ENCODE measurements around the gene RSPH1. TPM values are rescaled to one million over a fixed set of nuclear protein-coding genes. Genes with fewer than 3 reads are reported as not detected.

The RSPH1 gene
- total and polyA plus RNA-seq, 2 of the 8 experiments (the other 6 are each of a cell fraction or from before 2014, with no cell fraction given) = 0.24 TPM; not detected in 1

- TF ChIP-seq TCF12 (IDR thresholded peaks at IDR 0.05; ENCODE audit: low read depth, low read length) (no peak), KDM4A (IDR thresholded peaks at IDR 0.05; ENCODE audit: low read depth, low read length, severe bottlenecking) (no peak), RXRA (IDR thresholded peaks at IDR 0.05; ENCODE audit: insufficient read depth, low read depth, low read length) (no peak), EP300 (IDR thresholded peaks at IDR 0.05; ENCODE audit: borderline replicate concordance in 1 of 2, low read depth in 2 of 2, low read length in 2 of 2) (no peak), BACH1 (IDR thresholded peaks at IDR 0.05; ENCODE audit: low read length) (no peak), JUND (IDR thresholded peaks at IDR 0.05; ENCODE audit: low read length) (no peak), HDAC2 (IDR thresholded peaks at IDR 0.05; ENCODE audit: borderline replicate concordance in 1 of 2, low read depth in 2 of 2, low read length in 2 of 2) (no peak)
- TF ChIP-seq, protein P1, sequence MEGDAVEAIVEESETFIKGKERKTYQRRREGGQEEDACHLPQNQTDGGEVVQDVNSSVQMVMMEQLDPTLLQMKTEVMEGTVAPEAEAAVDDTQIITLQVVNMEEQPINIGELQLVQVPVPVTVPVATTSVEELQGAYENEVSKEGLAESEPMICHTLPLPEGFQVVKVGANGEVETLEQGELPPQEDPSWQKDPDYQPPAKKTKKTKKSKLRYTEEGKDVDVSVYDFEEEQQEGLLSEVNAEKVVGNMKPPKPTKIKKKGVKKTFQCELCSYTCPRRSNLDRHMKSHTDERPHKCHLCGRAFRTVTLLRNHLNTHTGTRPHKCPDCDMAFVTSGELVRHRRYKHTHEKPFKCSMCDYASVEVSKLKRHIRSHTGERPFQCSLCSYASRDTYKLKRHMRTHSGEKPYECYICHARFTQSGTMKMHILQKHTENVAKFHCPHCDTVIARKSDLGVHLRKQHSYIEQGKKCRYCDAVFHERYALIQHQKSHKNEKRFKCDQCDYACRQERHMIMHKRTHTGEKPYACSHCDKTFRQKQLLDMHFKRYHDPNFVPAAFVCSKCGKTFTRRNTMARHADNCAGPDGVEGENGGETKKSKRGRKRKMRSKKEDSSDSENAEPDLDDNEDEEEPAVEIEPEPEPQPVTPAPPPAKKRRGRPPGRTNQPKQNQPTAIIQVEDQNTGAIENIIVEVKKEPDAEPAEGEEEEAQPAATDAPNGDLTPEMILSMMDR (IDR thresholded peaks at IDR 0.05; ENCODE audit: control extremely low read depth in 1 of 3, insufficient read depth in 1 of 3, low read depth in 1 of 3, low read length in 3 of 3) = no peak
Observed at GRCh38 chr21:42505090-42505726, 9.2 kb upstream of the RSPH1 start (continued).

Measured in H1 (cell line).